HepG2 (cell line): ENCODE data around the gene RGMA. TPM values are rescaled to one million over a fixed set of nuclear protein-coding genes. Genes with fewer than 3 reads are reported as not detected.

ENCODE experiments used
- FOSL2 ChIP-seq: sonication (generic); formaldehyde crosslinking; IDR thresholded peaks from 2 replicates; pipeline ENCODE4 v1.4.0; 2020; ENCODE audit warnings: missing genetic modification reagents
- ZMYM3 ChIP-seq: sonication (generic); formaldehyde crosslinking; IDR thresholded peaks from 2 replicates; pipeline ENCODE4 v1.5.1; 2020; ENCODE audit warnings: mild to moderate bottlenecking, missing genetic modification reagents
- ZNF605 ChIP-seq: sonication (generic); formaldehyde crosslinking; IDR thresholded peaks from 2 replicates; pipeline ENCODE4 v1.8.0; 2022; ENCODE audit warnings: mild to moderate bottlenecking, missing genetic modification reagents
- ZNF703 ChIP-seq: sonication (generic); formaldehyde crosslinking; IDR thresholded peaks from 2 replicates; pipeline ENCODE4 v1.5.1; 2020; ENCODE audit warnings: missing genetic modification reagents, mild to moderate bottlenecking, moderate library complexity, borderline replicate concordance
- polyA plus RNA-seq, 8 experiments: library from polyadenylated mRNA; depleted of rRNA in 3 of 8; stranded (reverse) in 7 of 8; unstranded in 1 of 8; fragments of >200 nt; fragmentation: Illumina TruSeq in 4 of 8; extraction: Trizol in 4 of 8; gene quantifications; 2 replicates each; pipeline versions ENCODE4 v1.2.1 to v1.2.3, GENCODE V29; 2011 to 2016; ENCODE audit warnings: low read depth in 4 of 8, missing spikeins in 1 of 8, mixed read lengths in 1 of 8; ENCODE audit not compliant: insufficient read depth in 1 of 8
- total RNA-seq, 5 experiments: library from RNA; depleted of rRNA; stranded (reverse); fragments of >200 nt; fragmentation: Illumina TruSeq; extraction: Trizol; gene quantifications; 2 replicates each; pipeline ENCODE4 v1.2.3, GENCODE V29; 2016; ENCODE audit warnings: low read depth in 1 of 5
- TF ChIP-seq, protein P1 (sequence below): sonication (generic); formaldehyde crosslinking; IDR thresholded peaks from 2 replicates; pipeline ENCODE4 v1.9.0; 2021; ENCODE audit warnings: mild to moderate bottlenecking, missing genetic modification reagents
- TF ChIP-seq, protein P2 (sequence below): sonication (generic); formaldehyde crosslinking; IDR thresholded peaks from 2 replicates; pipeline ENCODE4 v1.9.0; 2021; ENCODE audit warnings: missing genetic modification reagents, mild to moderate bottlenecking, borderline replicate concordance

RGMA gene
- total and polyA plus RNA-seq, 2 of the 13 experiments (the other 11 are each of a cell fraction or from before 2014, with no cell fraction given), result not detected

DNA sequence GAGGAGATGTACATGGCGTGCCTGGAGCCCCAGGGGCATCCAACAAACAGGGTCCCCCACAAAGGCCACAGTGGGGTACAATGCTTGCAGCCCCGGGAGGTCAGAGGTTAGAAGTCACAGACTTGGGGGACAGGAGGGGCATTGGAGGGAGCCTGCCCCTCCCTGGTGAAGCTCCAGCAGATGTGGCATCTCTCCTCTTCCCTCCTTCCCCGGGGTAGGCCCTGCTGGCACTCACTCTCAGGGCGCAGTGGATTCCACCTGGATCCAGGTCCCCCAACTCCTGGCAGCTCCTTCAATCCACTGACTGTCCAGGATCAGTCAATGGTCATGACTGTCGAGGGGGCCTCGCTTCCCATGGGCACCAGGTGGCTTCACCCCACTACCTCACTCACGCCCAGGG lies 32.2 kb downstream of the RGMA start (continued):
- TF ChIP-seq, protein P1, sequence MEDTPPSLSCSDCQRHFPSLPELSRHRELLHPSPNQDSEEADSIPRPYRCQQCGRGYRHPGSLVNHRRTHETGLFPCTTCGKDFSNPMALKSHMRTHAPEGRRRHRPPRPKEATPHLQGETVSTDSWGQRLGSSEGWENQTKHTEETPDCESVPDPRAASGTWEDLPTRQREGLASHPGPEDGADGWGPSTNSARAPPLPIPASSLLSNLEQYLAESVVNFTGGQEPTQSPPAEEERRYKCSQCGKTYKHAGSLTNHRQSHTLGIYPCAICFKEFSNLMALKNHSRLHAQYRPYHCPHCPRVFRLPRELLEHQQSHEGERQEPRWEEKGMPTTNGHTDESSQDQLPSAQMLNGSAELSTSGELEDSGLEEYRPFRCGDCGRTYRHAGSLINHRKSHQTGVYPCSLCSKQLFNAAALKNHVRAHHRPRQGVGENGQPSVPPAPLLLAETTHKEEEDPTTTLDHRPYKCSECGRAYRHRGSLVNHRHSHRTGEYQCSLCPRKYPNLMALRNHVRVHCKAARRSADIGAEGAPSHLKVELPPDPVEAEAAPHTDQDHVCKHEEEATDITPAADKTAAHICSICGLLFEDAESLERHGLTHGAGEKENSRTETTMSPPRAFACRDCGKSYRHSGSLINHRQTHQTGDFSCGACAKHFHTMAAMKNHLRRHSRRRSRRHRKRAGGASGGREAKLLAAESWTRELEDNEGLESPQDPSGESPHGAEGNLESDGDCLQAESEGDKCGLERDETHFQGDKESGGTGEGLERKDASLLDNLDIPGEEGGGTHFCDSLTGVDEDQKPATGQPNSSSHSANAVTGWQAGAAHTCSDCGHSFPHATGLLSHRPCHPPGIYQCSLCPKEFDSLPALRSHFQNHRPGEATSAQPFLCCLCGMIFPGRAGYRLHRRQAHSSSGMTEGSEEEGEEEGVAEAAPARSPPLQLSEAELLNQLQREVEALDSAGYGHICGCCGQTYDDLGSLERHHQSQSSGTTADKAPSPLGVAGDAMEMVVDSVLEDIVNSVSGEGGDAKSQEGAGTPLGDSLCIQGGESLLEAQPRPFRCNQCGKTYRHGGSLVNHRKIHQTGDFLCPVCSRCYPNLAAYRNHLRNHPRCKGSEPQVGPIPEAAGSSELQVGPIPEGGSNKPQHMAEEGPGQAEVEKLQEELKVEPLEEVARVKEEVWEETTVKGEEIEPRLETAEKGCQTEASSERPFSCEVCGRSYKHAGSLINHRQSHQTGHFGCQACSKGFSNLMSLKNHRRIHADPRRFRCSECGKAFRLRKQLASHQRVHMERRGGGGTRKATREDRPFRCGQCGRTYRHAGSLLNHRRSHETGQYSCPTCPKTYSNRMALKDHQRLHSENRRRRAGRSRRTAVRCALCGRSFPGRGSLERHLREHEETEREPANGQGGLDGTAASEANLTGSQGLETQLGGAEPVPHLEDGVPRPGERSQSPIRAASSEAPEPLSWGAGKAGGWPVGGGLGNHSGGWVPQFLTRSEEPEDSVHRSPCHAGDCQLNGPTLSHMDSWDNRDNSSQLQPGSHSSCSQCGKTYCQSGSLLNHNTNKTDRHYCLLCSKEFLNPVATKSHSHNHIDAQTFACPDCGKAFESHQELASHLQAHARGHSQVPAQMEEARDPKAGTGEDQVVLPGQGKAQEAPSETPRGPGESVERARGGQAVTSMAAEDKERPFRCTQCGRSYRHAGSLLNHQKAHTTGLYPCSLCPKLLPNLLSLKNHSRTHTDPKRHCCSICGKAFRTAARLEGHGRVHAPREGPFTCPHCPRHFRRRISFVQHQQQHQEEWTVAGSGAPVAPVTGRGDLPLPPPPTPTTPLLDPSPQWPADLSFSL (CRISPR knock-in tag), result no peak
- TF ChIP-seq, protein P2, sequence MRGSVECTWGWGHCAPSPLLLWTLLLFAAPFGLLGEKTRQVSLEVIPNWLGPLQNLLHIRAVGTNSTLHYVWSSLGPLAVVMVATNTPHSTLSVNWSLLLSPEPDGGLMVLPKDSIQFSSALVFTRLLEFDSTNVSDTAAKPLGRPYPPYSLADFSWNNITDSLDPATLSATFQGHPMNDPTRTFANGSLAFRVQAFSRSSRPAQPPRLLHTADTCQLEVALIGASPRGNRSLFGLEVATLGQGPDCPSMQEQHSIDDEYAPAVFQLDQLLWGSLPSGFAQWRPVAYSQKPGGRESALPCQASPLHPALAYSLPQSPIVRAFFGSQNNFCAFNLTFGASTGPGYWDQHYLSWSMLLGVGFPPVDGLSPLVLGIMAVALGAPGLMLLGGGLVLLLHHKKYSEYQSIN (CRISPR knock-in tag), result no peak
- TF ChIP-seq ZNF605 (CRISPR knock-in tag) (no peak), FOSL2 (CRISPR knock-in tag) (no peak), ZNF703 (no peak), ZMYM3 (CRISPR knock-in tag) (no peak)
- TF ChIP-seq, all 625 proteins: peak for 0
